GM23248 (cell line): ENCODE measurements around the gene CYP2U1. TPM values are rescaled to one million over a fixed set of nuclear protein-coding genes. Genes with fewer than 3 reads are reported as not detected.
A peak's percentile ranks its signal among the peaks of the same experiment; 100 is the strongest.

Experiments
- DNase-seq: peaks from one replicate; pipeline ENCODE4 v3.0.0-alpha.2; 2015
- H2AFZ ChIP-seq: fragments of 200-600 bp; sonication (generic); 2 replicates; pipeline ENCODE4 v1.6.1; 2016; ENCODE audit warnings: antibody characterized with exemption
- H3F3A ChIP-seq: fragments of 200-600 bp; sonication (generic); 2 replicates; pipeline ENCODE4 v1.6.1; 2016; ENCODE audit warnings: mild to moderate bottlenecking, antibody characterized with exemption, mixed run types; ENCODE audit not compliant: insufficient read depth
- H3K27ac ChIP-seq: fragments of 200-600 bp; sonication (generic); 2 replicates; pipeline ENCODE4 v1.5.1; 2016; ENCODE audit warnings: mild to moderate bottlenecking
- H3K27me3 ChIP-seq: fragments of 200-600 bp; sonication (generic); replicated peaks from 2 replicates; pipeline ENCODE4 v1.6.1; 2016; ENCODE audit warnings: mild to moderate bottlenecking; ENCODE audit not compliant: insufficient read depth
- H3K36me3 ChIP-seq: fragments of 200-600 bp; sonication (generic); 2 replicates; pipeline ENCODE4 v1.6.1; 2016; ENCODE audit warnings: low read depth, mild to moderate bottlenecking
- H3K4me1 ChIP-seq: fragments of 200-600 bp; sonication (generic); 2 replicates; pipeline ENCODE4 v1.6.1; 2016; ENCODE audit warnings: mild to moderate bottlenecking; ENCODE audit not compliant: insufficient read depth
- H3K4me2 ChIP-seq: fragments of 200-600 bp; sonication (generic); one replicate; pipeline ENCODE4 v1.6.1; 2016; ENCODE audit warnings: mild to moderate bottlenecking; ENCODE audit not compliant: unreplicated experiment
- H3K4me3 ChIP-seq: fragments of 200-600 bp; sonication (generic); 2 replicates; pipeline ENCODE4 v1.5.1; 2016; ENCODE audit warnings: mild to moderate bottlenecking
- H3K79me2 ChIP-seq: fragments of 200-600 bp; sonication (generic); 2 replicates; pipeline ENCODE4 v1.6.1; 2016; ENCODE audit warnings: mild to moderate bottlenecking; ENCODE audit not compliant: insufficient read depth
- H3K9ac ChIP-seq: fragments of 200-600 bp; sonication (generic); 2 replicates; pipeline ENCODE4 v1.6.1; 2016; ENCODE audit warnings: mild to moderate bottlenecking
- H3K9me2 ChIP-seq: fragments of 200-600 bp; sonication (generic); 2 replicates; pipeline ENCODE4 v1.6.1; 2016; ENCODE audit warnings: mixed run types, mild to moderate bottlenecking, moderate library complexity; ENCODE audit not compliant: insufficient read depth
- H3K9me3 ChIP-seq: fragments of 200-600 bp; sonication (generic); one replicate; pipeline ENCODE4 v1.6.1; 2017; ENCODE audit warnings: low read depth
- H4K20me1 ChIP-seq: fragments of 200-600 bp; sonication (generic); 2 replicates; pipeline ENCODE4 v1.6.0; 2016; ENCODE audit not compliant: insufficient read depth
- EZH2 ChIP-seq: fragments of 200-600 bp; sonication (generic); IDR thresholded peaks from 2 replicates; pipeline ENCODE4 v1.6.1; 2018; ENCODE audit warnings: antibody characterized with exemption, mild to moderate bottlenecking; ENCODE audit not compliant: insufficient read depth, poor library complexity, severe bottlenecking
- EZH2phosphoT487 ChIP-seq: fragments of 200-600 bp; sonication (generic); IDR thresholded peaks from 2 replicates; pipeline ENCODE4 v1.6.1; 2018; ENCODE audit warnings: antibody characterized with exemption, moderate library complexity, mild to moderate bottlenecking, low read depth; ENCODE audit not compliant: insufficient read depth
- WGBS, 2 experiments: methylation state at CpG; one replicate each; pipeline ENCODE4 v1.1.6; 2015 to 2017; ENCODE audit warnings: low lambda C conversion rate in 2 of 2, low coverage in 1 of 2; ENCODE audit errors: missing lambda C conversion rate in 2 of 2; 5-methylcytosine and 5-hydroxymethylcytosine counted together
- in situ Hi-C: fragments of 300-500 bp; cut with MboI; formaldehyde crosslinking; loops from 2 replicates; pipeline ENCODE4 v1.15.0; 2020
- polyA plus RNA-seq: library from polyadenylated mRNA; unstranded; fragments of >200 nt; fragmentation: Nextera tagmentation; extraction: Ambion mirVana; gene quantifications from 2 replicates; pipeline ENCODE4 v1.2.1, GENCODE V29; 2016
- total RNA-seq: library from RNA; depleted of rRNA; stranded (reverse); fragments of >200 nt; shearing (Covaris generic); gene quantifications from 2 replicates; pipeline ENCODE4 v1.2.3, GENCODE V29; 2014

Gene CYP2U1
- total and polyA plus RNA-seq, 2 experiments from 2014 or later, result 7.1 to 8.6 TPM

DNA sequence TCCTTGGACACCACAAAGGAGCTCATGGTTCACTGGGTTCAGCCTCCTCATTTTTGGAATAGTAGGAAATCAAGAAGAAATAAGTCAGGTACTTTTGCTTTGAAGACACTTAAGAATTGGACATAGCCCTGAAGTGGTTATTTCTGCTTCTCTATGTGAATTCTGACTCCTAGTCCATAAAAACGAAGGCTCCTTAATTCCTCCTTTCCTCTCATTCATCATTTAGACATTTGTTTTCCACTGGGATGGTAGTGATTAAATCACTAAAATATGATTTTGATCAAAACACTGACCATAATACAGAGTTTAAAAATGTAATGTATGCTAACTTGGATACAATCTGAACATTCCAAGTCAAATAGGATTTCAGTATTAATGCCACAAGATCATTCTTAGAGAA lies 34.7 kb upstream of the CYP2U1 start:
- Histone ChIP-seq H3K79me2 (no peaks in the 10 kb centered on the region), H3K36me3 (0 out of 2 replicates have a peak, but pooled peaks cover 4% of the 10 kb centered on the region), H3K4me1 (peaks cover 34% of the 10 kb centered on the region), H3K4me3 (peak overlapping the region; percentile 44), H3K27me3 (no peaks in the 10 kb centered on the region), H3K4me2 (peak overlapping the region; percentile 60), H3K9ac (no peak overlapping the region), H3F3A (peaks cover 28% of the 10 kb centered on the region), H2AFZ (no peak overlapping the region), H3K9me2 (no peaks in the 10 kb centered on the region), H3K27ac (peak overlapping the region; percentile 51), H4K20me1 (no peaks in the 10 kb centered on the region), H3K9me3 (no peaks in the 10 kb centered on the region)
- DNase-seq, result no peak
- in situ Hi-C loops, result loop anchor here (5.0 kb wide), 1 partner anchor 139 kb away; no protein-coding TSS in a partner anchor
- WGBS, 2 experiments, result 0 to 12% methylated on average over 1 of the region's 1 CpG
- TF ChIP-seq EZH2phosphoT487 (no peak), EZH2 (no peak)

DNA sequence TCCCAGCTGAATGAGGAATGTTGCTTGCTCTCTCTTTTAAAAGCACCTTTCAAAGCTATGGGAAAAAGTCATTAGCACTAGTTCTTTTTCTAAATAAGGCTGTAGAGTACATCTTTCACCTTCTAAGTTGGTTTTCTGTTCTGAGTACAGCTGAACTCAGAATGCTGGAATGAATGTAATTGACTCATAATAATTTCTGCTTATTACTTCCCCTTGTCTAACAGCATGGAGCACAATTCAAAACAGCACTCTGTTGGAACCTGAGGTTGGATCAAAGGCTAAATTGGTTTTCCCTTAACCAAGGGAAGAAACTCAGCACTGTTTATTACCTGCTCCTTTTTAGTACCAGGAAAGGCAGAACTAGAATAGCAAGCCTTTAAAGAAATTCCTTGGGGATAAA lies 33.5 kb upstream of the CYP2U1 start:
- in situ Hi-C loops, result loop anchor here (5.0 kb wide), 1 partner anchor 141 kb away; no protein-coding TSS in a partner anchor
- H3K9me2 ChIP-seq, result no peaks in the 10 kb centered on the region

DNA sequence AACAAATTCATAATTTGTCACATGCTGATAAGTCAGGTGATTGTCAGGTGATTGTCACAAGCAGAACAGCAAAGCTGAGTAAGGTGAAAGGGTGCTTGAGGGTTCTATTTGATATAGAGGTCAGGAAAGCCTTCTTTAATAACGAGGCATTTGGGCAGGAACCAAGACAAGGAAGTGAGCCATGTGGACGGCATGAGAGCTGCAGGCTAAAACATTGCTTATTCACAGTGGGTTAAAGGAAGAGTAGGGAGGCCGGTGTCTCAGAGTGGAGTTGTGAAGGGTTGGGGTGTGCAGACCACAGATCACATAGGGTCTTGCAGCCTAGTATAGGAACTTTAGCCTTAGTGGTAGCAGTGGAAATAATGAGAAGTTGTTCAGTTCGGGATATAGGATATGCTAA lies 31.3 kb upstream of the CYP2U1 start:
- WGBS, 2 experiments, result 94 to 97% methylated on average over 4 of the region's 4 CpGs
- H3K27ac ChIP-seq, result no peak overlapping the region

More for the DNA sequence above, 33.5 kb upstream of the CYP2U1 start:
- Histone ChIP-seq H3K27ac (no peak overlapping the region), H2AFZ (no peak overlapping the region), H3K4me3 (no peak overlapping the region), H3F3A (peaks cover 28% of the 10 kb centered on the region), H3K27me3 (no peaks in the 10 kb centered on the region), H3K36me3 (0 out of 2 replicates have a peak, but pooled peaks cover 4% of the 10 kb centered on the region), H3K9ac (no peak overlapping the region), H3K4me2 (no peak overlapping the region), H3K4me1 (peaks cover 34% of the 10 kb centered on the region), H4K20me1 (no peaks in the 10 kb centered on the region), H3K79me2 (no peaks in the 10 kb centered on the region), H3K9me3 (no peaks in the 10 kb centered on the region)
- peak; percentile 25 for DNase-seq
- TF ChIP-seq EZH2, result no peak
- no peak for TF ChIP-seq EZH2phosphoT487

DNA sequence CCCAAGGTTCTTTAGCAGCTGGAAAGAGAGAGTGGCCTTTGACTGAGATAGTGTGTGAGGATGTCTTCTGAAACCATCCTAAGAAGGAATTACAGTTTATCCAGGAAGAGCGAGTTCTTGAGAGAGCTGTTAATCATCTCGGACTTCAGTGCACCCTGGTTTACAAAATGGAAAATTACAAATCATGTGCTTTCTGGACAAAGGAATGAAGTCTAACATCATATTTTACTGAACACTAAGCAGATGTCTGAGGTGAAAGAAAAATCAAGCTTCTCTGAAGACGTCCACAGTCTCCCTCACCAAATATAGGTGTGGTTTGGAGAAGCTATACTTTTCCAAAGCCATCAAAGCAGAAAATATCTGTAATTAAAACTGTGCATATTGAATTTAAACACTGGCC lies 30.8 kb upstream of the CYP2U1 start:
- Histone ChIP-seq H3F3A (peaks cover 21% of the 10 kb centered on the region), H3K79me2 (no peaks in the 10 kb centered on the region), H3K9me2 (no peaks in the 10 kb centered on the region), H3K27ac (no peak overlapping the region), H3K9ac (no peak overlapping the region), H3K4me1 (peaks cover 27% of the 10 kb centered on the region), H3K9me3 (no peaks in the 10 kb centered on the region), H3K36me3 (0 out of 2 replicates have a peak, but pooled peaks cover 4% of the 10 kb centered on the region), H3K4me3 (no peak overlapping the region), H4K20me1 (no peaks in the 10 kb centered on the region), H2AFZ (no peak overlapping the region), H3K27me3 (no peaks in the 10 kb centered on the region), H3K4me2 (no peak overlapping the region)
- in situ Hi-C loops, result no loop called here
- DNase-seq, result no peak
- 94 to 98% methylated on average over 3 of the region's 3 CpGs for WGBS, 2 experiments
- no peak for TF ChIP-seq EZH2
- no peak for TF ChIP-seq EZH2phosphoT487

More for the DNA sequence above, 31.3 kb upstream of the CYP2U1 start:
- H3F3A ChIP-seq, result peaks cover 25% of the 10 kb centered on the region
- H3K9me3 ChIP-seq, result no peaks in the 10 kb centered on the region
- H3K4me2 ChIP-seq, result no peak overlapping the region
- H4K20me1 ChIP-seq, result no peaks in the 10 kb centered on the region
- TF ChIP-seq EZH2, result no peak
- no peak for TF ChIP-seq EZH2phosphoT487
- no peaks in the 10 kb centered on the region for H3K27me3 ChIP-seq
- H3K79me2 ChIP-seq, result no peaks in the 10 kb centered on the region
- in situ Hi-C loops, result no loop called here
- H3K9ac ChIP-seq, result no peak overlapping the region
- DNase-seq, result no peak
- no peak overlapping the region for H3K4me3 ChIP-seq
- no peaks in the 10 kb centered on the region for H3K9me2 ChIP-seq
- no peak overlapping the region for H2AFZ ChIP-seq
- H3K4me1 ChIP-seq, result peaks cover 32% of the 10 kb centered on the region
- H3K36me3 ChIP-seq, result 0 out of 2 replicates have a peak, but pooled peaks cover 4% of the 10 kb centered on the region
